AG08396 (cell line): Measurements from ENCODE around the gene ZSCAN10.
"Not testable (repeated sequence)": the region's sequence is repeated elsewhere in the genome, so short reads cannot be mapped to it uniquely, and the experiment has no call there.

ENCODE experiments used
- DNase-seq: peaks from one replicate; pipeline ENCODE4 v3.0.0; 2012; ENCODE audit warnings: low spot score, mixed read lengths

ZSCAN10 gene

GRCh38 chr16:3063625-3064386, 35.3 kb downstream of the ZSCAN10 start:
- DNase-seq: no peak

GRCh38 chr16:3062553-3062952, 36.5 kb downstream of the ZSCAN10 start:
- DNase-seq: no peak

- DNase-seq: no peak
These were observed 38.6 kb downstream of the ZSCAN10 start for GRCh38 chr16:3060339-3061127.

DNA sequence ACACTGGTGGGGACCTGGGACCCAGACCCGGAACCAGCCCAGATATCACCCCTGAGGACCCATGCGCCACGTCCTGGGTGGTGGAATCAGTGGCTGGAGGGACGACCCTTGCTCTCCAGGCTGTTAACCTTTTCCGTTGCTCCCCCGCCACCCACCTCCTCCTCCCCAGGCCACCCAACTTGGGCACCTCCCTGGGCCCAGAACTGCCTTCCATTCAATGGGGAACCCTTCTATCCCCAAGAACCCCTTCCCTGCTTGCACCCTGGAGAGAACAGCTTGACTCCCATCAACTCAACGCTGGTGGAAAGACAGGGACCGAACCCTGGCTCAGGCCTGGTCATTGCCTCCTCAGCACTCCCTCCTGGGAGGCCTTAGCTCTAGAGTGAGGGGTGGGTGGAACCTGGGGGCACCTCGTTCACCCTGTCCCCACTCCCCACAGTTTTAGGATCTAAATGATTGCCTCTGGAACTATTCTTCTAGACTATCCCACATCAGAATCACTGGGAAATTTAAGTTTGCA, 39.3 kb downstream of the ZSCAN10 start:
- DNase-seq: no peak

DNA sequence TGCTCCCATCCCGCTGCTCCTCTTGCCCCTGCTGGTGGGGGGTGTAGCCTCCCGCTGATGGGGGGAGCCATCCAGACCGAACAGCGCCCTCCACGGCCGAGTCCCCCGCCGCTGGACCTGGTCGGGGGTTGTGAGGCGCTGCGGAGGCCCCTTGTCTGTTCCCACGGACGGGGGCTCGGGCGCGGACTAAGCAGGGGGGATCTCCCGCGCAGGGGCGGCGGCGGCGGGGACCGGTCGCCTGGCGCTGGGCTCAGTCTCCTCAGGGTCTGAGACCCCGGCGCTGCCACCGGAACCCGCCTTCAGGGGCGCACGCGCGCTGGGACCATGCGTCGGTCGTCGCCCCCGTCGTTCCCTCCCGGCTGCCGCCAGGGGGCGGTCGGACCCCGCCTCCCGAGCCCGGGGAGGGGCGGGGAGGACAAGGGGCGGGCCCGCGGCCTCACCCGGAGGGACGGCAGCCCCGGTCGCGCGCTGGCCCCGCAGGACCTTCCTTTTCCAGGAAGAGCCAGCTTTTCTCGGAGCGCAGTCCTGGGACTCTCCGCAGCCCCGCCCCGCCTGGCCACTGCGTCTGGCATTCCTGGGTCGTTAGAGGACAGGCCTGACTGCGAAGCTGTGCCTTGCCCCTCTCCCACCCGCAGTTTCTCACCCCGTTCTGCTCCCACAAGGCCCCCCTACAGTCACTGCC, 39.9 kb downstream of the ZSCAN10 start:
- DNase-seq: peak; percentile 97

- DNase-seq: no peak
These were observed 40.7 kb downstream of the ZSCAN10 start for GRCh38 chr16:3058139-3059030.

- DNase-seq: no peak
These were observed 41.6 kb downstream of the ZSCAN10 start for GRCh38 chr16:3057181-3058138.

GRCh38 chr16:3056336-3057180, 42.5 kb downstream of the ZSCAN10 start:
- DNase-seq: no peak

DNA sequence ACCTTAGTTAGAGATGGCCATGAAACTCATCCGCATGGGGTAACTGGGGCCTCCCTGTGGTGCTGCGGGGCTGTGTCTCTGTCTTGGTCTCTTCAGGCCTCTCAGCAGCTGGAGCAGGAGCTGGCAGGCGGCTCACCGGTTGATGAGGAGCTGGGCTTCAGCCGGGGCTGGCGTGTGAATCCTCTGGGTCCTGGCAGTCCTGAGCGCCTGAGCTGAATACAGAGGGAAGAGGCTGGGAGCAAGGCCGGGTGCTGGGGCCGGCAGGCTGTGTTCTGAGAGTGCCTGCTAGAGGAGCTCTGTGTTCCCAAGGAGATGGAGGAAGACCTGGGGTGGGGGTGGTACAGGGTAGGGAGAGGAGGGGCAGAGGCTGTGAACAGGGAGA, 43.4 kb downstream of the ZSCAN10 start:
- DNase-seq: not testable (repeated sequence)

GRCh38 chr16:3054965-3055733, 43.9 kb downstream of the ZSCAN10 start:
- DNase-seq: no peak

DNA sequence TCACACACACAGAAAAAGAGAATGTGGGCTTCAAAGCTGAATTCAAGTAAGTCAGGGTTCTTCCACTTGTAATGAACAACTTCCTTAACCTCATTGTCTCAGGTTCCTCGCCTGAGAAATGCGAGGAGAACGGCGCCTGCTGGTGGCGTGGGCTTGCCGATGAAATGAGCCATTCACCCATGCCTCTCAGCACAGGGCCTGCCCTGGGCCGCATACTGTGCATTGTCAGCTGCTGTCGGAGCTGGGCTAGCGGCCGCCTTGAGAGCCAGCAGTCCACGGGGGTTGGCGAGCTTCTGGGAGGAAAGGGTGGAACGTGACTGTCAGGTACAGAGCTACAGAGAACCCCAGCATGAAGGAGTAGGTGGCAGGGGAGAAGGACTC, 45.8 kb downstream of the ZSCAN10 start:
- not testable (repeated sequence) for DNase-seq

GRCh38 chr16:3052571-3053329, 46.3 kb downstream of the ZSCAN10 start:
- not testable (repeated sequence) for DNase-seq

GRCh38 chr16:3051494-3051893, 47.6 kb downstream of the ZSCAN10 start:
- no peak for DNase-seq

DNA sequence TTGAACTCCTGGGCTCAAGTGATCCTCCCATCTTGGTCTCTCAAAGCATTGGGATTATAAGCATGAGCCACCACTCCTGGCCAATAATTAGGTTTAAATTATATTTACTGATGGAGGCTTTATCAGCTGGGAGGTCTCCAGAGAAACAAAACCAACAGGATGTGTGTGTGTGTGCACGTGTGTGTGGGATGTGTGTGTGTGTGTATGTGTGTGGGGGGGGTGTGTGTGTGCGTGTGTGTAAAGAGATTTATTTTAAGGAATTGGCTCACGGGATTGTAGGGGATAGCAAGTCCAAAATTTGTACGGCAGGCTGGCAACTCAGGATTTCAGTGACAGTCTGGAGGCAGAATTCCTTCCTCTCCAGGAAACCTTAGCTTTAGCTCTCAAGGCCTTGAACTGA, 48.1 kb downstream of the ZSCAN10 start:
- no peak for DNase-seq

DNA sequence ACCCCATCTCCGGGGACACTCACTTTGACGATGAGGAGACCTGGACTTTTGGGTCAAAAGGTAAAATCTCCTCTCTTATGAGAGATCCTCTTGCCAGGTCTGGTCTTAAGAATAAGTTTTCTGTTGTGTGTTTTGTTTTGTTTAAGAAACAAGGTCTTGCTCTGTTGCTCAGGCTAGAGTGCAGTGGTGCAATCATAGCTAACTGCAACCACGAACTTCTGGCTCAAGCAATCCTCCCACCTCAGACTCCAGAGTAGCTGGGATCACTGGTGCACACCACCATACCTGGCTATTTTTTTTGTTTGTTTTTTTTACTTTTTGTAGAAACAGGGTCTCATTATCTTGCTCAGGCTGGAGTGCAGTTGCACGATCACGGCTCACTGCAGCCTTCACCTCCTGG, 48.6 kb downstream of the ZSCAN10 start:
- no peak for DNase-seq

DNA sequence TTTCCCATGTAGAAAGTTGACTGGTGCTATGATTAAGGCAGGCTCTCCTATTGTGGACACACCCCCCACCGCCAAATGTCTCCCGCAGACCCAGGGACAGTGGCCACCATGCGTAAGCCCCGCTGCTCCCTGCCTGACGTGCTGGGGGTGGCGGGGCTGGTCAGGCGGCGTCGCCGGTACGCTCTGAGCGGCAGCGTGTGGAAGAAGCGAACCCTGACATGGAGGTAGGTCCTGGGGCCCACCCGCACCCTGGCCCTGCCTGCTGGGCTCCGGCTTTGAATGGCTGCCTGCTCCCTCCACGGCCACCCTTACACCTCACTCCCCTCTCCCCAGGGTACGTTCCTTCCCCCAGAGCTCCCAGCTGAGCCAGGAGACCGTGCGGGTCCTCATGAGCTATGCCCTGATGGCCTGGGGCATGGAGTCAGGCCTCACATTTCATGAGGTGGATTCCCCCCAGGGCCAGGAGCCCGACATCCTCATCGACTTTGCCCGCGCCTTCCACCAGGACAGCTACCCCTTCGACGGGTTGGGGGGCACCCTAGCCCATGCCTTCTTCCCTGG, 49.1 kb downstream of the ZSCAN10 start:
- no peak for DNase-seq

- DNase-seq: no peak
These were observed 51.7 kb downstream of the ZSCAN10 start for GRCh38 chr16:3047387-3047720.
